ENCODE results near the gene LHX3. TPM values are rescaled to one million over a fixed set of nuclear protein-coding genes. Genes with fewer than 3 reads are reported as not detected.

Gene LHX3
- total and polyA plus RNA-seq, 8 donors: not detected

GRCh38 chr9:136171009-136171800 is 33.7 kb downstream of the LHX3 start:
- peak in 1 of 2 donors; percentile 57 for DNase-seq
- TF ChIP-seq POLR2A (IDR thresholded peaks at IDR 0.05): no peak
- Histone ChIP-seq H3K9me3 (peaks cover 0 to 8% (median 2%) of the 10 kb centered on the region in 4 donors), H3K27ac (no peak overlapping the region), H3K4me1 (no peaks in the 10 kb centered on the region), H3K36me3 (no peaks in the 10 kb centered on the region), H3K4me3 (no peak overlapping the region), H3K27me3 (peaks cover 0 to 52% (median 30%) of the 10 kb centered on the region in 3 donors)
- WGBS, 5 donors: 29 to 39% (median 31%) methylated on average over 14 to 16 of the region's 16 CpGs
- intact Hi-C loops (cut with DNase I; ENCODE audit: low total_unique reads): loop anchor here (10.0 kb wide), 1 partner anchor 114 kb away; no protein-coding TSS in a partner anchor

GRCh38 chr9:136170006-136170901 is 34.7 kb downstream of the LHX3 start:
- Histone ChIP-seq H3K27me3 (peaks cover 0 to 47% (median 30%) of the 10 kb centered on the region in 3 donors), H3K4me1 (no peaks in the 10 kb centered on the region), H3K36me3 (no peaks in the 10 kb centered on the region), H3K9me3 (peaks cover 0 to 11% (median 2%) of the 10 kb centered on the region in 4 donors), H3K4me3 (no peak overlapping the region), H3K27ac (no peak overlapping the region)
- TF ChIP-seq POLR2A (IDR thresholded peaks at IDR 0.05): no peak
- peak in 5 of 7 experiments; percentile 29 to 61 (median 40) for TF ChIP-seq CTCF (IDR thresholded peaks at IDR 0.05)
- intact Hi-C loops (cut with DNase I; ENCODE audit: low total_unique reads): loop anchor here (10.0 kb wide), 1 partner anchor 115 kb away; no protein-coding TSS in a partner anchor
- 38 to 46% (median 41%) methylated on average over 10 to 28 of the region's 28 CpGs for WGBS, 5 donors
- peak; percentile 30 to 60 for DNase-seq

DNA sequence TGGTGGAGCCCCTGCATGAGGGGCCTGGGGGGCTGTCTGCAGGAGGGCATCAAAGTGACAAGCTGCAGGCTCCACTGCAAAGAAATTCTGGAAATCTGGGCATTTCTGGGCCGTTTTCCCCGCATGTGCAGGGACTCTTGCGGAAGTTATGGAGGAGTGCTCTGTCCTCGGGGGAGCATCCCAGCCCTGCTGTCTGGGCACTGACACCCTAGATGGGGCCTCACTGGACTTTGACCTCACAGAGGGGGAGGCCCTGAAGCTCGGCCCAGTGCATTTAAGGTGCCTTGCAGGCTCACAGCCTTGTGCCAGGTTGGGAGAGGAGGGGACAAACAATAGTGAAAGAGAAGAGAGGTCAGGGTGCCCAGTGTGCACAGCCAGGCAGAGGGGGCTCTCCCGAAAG is 35.4 kb downstream of the LHX3 start:
- Histone ChIP-seq H3K36me3 (no peaks in the 10 kb centered on the region), H3K27me3 (peaks cover 0 to 47% (median 30%) of the 10 kb centered on the region in 3 donors), H3K4me1 (no peaks in the 10 kb centered on the region), H3K9me3 (peaks cover 0 to 11% (median 2%) of the 10 kb centered on the region in 4 donors), H3K4me3 (no peak overlapping the region), H3K27ac (no peak overlapping the region)
- intact Hi-C loops (cut with DNase I; ENCODE audit: low total_unique reads): no loop called here
- no peak for DNase-seq
- WGBS, 5 donors: 53 to 77% (median 61%) methylated on average over 5 to 6 of the region's 6 CpGs
- no peak for TF ChIP-seq CTCF (IDR thresholded peaks at IDR 0.05)
- no peak for TF ChIP-seq EP300 (IDR thresholded peaks at IDR 0.05)
- no peak for TF ChIP-seq POLR2AphosphoS5 (IDR thresholded peaks at IDR 0.05)
- TF ChIP-seq POLR2A (IDR thresholded peaks at IDR 0.05): no peak

DNA sequence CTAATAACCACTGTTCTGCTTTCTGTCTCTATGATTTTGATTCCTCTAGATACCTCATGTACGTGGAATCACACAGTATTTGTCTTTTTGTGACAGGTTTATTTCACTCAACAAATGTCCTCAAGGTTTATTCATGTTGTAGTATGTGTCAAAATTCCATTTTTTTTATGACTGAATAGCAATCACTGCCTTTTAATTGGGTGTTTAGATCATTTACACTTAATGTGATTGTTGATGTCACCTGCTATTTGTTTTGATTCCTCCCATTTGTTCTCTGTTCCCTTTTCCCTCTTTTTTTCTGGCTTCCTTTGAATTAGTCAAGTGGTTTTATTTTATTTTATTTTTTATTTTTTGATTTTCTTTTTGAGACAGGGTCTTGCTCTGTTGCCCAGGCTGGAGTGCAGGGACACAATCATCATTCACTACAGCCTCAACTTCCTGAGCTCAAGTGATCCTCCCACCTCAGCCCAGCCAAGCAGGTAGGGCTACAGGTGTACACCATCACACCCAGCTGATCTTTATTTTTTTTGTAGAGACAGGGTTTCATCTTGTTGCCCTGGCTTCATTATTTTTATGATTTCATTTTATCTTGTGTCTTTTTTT is 41.6 kb downstream of the LHX3 start:
- Histone ChIP-seq H3K4me3 (no peak overlapping the region), H3K4me1 (no peaks in the 10 kb centered on the region), H3K27ac (no peak overlapping the region), H3K27me3 (peaks cover 0 to 37% (median 5%) of the 10 kb centered on the region in 3 donors), H3K9me3 (peaks cover 0 to 15% (median 4%) of the 10 kb centered on the region in 4 donors), H3K36me3 (no peaks in the 10 kb centered on the region)
- intact Hi-C loops (cut with DNase I; ENCODE audit: low total_unique reads): no loop called here
- 54 to 78% (median 63%) methylated on average over 1 of the region's 1 CpG for WGBS, 5 donors
- DNase-seq: no peak
- TF ChIP-seq POLR2A (IDR thresholded peaks at IDR 0.05) (no peak), EP300 (IDR thresholded peaks at IDR 0.05) (no peak), CTCF (IDR thresholded peaks at IDR 0.05) (no peak), POLR2AphosphoS5 (IDR thresholded peaks at IDR 0.05) (no peak)

Data from stomach (tissue), 9 donors.